Omental fat pad (tissue), 4 donors: ENCODE data around the gene CNOT11. TPM values are rescaled to one million over a fixed set of nuclear protein-coding genes. Genes with fewer than 3 reads are reported as not detected.
"Not testable (repeated sequence)": the region's sequence is repeated elsewhere in the genome, so short reads cannot be mapped to it uniquely, and the experiment has no call there.

Experiments
- ATAC-seq: fragments of 150-250 bp; one replicate; pipeline ENCODE4 v1.9.1; 2016; ENCODE audit warnings: mild to moderate bottlenecking, moderate library complexity; ENCODE audit not compliant: low FRiP score
- DNase-seq: peaks from one replicate; pipeline ENCODE4 v3.0.0-alpha.2; 2019; ENCODE audit warnings: low spot score
- small RNA-seq: library from RNA; depleted of rRNA; stranded (forward); fragments of <200 nt; gene quantifications from one replicate; pipeline ENCODE3, GENCODE V24; 2016
- total RNA-seq, 4 donors: library from RNA; depleted of rRNA; stranded (reverse); fragments of >200 nt; gene quantifications; one replicate each; pipeline ENCODE4 v1.1.0, GENCODE V29; 2016
- TF ChIP-seq, protein P1 (sequence below), 3 donors: fragments of 450-650 bp; IDR thresholded peaks; one replicate each; pipeline ENCODE4 v1.5.1; 2016 to 2017; ENCODE audit warnings: antibody characterized with exemption in 3 of 3, mild to moderate bottlenecking in 3 of 3, moderate library complexity in 2 of 3

CNOT11 gene
- total RNA-seq, 4 donors from 2014 or later = 18.4 to 28.5 (median 22.8) TPM

DNA sequence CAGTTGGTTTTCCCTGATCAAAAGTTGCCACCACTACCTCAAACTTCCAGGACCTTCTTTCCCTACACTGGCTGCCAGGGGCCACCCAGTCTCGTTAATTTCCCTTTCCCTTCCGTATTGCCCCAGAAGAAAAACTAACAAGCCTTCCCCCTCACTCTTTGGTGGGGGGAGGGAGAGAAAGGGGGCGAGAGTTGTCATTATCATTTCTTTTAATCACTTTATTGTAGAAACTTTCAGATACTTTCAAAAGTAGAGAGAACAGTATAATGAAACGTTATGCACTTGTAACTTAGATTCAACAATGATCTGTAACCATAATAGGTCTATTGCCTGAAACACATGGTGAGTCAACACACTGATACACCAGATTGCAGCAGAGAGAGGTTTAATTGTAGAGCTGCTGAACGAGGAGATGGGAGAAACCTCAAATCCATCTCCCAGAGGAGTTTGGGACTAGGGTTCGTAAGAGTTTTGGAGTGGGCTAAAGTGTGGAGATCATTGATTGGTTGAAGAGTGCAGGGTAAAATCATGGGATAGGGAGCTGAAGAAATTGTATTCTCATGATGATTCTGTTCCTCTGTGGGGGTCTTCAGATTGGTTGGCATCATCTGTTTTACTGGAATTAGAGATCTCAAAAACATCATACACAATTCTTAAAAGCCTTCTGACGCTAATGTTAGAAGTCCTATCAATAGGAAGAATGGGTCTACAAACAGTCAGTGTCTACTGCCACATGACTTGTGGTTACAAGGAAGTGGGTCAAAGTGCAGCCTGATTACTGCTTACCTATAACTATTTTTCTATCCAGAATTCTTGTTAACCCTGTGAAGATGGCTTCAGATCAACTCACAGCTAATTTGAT, 58.4 kb downstream of the CNOT11 start:
- ATAC-seq (no peak), DNase-seq (no peak)
- TF ChIP-seq, protein P1, sequence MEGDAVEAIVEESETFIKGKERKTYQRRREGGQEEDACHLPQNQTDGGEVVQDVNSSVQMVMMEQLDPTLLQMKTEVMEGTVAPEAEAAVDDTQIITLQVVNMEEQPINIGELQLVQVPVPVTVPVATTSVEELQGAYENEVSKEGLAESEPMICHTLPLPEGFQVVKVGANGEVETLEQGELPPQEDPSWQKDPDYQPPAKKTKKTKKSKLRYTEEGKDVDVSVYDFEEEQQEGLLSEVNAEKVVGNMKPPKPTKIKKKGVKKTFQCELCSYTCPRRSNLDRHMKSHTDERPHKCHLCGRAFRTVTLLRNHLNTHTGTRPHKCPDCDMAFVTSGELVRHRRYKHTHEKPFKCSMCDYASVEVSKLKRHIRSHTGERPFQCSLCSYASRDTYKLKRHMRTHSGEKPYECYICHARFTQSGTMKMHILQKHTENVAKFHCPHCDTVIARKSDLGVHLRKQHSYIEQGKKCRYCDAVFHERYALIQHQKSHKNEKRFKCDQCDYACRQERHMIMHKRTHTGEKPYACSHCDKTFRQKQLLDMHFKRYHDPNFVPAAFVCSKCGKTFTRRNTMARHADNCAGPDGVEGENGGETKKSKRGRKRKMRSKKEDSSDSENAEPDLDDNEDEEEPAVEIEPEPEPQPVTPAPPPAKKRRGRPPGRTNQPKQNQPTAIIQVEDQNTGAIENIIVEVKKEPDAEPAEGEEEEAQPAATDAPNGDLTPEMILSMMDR (IDR thresholded peaks at IDR 0.05) = no peak

DNA sequence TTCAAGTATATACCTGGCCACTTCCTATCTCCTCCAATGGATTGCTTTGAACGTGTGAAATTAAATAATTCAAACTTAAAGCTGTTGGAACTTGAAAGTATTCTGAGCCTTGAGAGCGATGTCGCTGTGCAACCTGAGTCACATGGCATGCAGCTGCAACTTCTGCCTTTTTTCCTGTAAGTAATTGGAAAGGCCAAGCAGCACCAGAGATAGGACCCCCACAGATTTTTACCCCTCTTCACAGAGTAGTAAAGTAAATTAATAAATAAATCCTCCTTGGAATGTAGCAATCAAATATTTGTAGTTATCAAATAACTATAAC, 59.0 kb downstream of the CNOT11 start:
- no peak for ATAC-seq
- DNase-seq = no peak
- TF ChIP-seq, protein P1 (IDR thresholded peaks at IDR 0.05) = no peak

DNA sequence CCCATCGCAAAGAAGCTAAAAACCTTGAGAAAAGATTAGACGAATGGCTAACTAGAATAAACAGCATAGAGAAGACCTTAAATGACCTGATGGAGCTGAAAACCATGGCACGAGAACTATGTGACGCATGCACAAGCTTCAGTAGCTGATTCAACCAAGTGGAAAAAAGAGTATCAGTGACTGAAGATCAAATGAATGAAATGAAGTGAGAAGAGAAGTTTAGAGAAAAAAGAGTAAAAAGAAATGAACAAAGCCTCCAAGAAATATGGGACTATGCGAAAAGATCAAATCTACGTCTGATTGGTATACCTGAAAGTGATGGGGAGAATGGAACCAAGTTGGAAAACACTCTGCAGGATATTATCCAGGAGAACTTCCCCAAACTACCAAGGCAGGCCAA, 63.9 kb downstream of the CNOT11 start:
- not testable (repeated sequence) for DNase-seq, ATAC-seq

Small RNAs within 50 kb of the gene (small RNA-seq; reads per million reads assigned to genes)
- gene MIR5696 (not detected), gene SNORD89 (771 reads per million, percentile 98 among the genes with 10 or more reads in this experiment)

Other genes starting within 250 kb of the CNOT11 start
- 10 to 100 TPM; 22.2 to 68.0 (median 31.9) TPM for gene TBC1D8, start 101.5 kb upstream of the CNOT11 start, total RNA-seq
- 100 to 1,000 TPM in 3 of 4 donors, 10 to 100 TPM in 1; 96.8 to 191 (median 118) TPM for gene RNF149, start 55.8 kb downstream of the CNOT11 start, total RNA-seq
- gene CREG2, start 134.6 kb downstream of the CNOT11 start, total RNA-seq = under 1 TPM in 1 of 4 donors, not detected in 3; 0.09 TPM
- 1 to 10 TPM in 2 of 4 donors, not detected in 2; 2.6 to 3.9 TPM for gene RFX8, start 222.2 kb downstream of the CNOT11 start, total RNA-seq